D341Med (cell line): ENCODE data around the gene ARFGAP3.

Source experiments
- DNase-seq: peaks from one replicate; pipeline ENCODE4 v3.0.0; 2012; ENCODE audit warnings: low spot score

Gene ARFGAP3, protein sequence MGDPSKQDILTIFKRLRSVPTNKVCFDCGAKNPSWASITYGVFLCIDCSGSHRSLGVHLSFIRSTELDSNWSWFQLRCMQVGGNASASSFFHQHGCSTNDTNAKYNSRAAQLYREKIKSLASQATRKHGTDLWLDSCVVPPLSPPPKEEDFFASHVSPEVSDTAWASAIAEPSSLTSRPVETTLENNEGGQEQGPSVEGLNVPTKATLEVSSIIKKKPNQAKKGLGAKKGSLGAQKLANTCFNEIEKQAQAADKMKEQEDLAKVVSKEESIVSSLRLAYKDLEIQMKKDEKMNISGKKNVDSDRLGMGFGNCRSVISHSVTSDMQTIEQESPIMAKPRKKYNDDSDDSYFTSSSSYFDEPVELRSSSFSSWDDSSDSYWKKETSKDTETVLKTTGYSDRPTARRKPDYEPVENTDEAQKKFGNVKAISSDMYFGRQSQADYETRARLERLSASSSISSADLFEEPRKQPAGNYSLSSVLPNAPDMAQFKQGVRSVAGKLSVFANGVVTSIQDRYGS

DNA sequence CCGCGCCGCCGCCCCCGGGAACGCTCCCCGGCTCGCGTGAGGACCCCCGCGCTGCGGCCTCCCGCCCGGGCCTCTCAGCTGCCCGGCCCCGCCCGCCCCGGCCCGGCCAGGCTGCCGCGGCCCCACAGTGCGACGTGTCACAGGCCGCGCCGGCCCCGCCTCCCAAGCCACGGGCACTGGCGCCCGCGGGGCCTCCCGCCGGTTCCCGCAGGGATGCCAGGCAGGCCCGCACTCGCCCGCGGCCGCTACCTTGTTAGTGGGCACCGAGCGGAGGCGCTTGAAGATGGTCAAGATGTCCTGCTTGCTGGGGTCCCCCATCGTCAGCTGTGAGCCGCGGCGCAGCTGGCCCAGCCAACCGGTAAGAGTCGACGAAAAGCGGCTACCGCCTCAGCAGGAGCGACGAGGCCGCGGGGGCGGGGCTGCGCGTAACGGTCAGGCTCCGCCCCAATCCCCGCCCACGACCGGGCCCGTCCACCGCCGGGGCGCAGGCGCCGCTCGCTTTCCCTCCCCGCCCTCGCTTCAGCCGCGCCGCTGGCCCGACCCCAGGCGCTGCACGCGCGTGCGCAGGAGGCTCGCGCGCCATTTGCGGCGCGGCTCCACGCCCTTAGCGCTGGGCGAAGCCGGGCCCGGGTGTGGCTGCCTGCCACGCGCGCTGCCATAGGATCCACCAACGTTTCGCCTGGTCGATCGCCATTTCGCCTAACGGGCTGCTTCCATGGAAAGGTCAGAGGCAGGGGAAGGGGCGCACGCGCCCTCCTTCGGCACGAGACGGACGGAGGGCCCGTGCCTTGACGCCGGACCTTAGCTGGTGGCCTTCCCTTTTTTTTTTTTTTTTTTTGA lies at the start of gene ARFGAP3:
Gene ARFGAP3, minus strand, starts transcription at position 409 of the 840 bp plus-strand sequence. Its CDS starts 91 bp downstream, at position 318.
- peak; percentile 100 for DNase-seq

DNA sequence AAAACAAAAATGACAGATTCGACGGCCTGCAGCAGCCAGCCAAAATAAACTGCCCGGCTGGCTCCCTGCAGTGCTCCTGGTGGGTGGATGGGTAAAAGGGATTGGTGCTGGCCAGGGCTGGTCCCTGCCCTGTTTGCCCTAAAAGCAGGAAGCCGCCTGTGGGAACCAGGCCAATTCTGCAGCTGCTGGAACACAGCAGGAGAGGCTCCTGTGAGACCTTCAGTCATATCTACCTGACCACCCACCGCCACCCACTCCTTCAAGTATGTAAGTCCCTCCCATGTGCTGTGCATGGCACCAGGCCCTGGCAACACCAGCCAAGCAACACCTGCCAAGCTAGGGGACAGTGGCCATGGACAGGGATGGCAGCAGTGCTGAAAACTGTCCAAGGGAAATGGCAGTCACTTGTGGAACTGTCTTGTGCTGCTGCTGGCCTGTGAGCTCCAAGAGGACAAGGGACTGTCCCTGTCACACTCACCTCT lies 48.7 kb upstream of the ARFGAP3 start:
- no peak for DNase-seq

DNA sequence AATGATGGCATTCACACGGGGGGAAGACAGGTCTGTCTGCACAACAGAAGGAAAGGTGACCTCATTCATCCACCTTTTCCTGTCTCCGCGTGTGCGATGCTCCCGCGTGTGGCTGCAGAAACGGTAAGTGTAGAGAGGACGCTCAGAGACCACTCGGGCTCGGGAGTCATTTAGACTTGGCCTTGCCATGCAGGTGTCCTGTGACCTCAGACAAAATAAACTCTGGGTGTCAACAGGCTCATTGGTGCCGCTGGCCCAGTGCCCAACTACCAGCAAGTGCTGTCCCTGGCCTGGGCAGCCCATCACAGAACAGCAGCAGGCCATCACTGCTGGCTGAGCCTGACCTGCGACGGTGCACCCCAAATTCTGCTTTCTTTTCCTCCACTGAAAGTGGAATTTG lies 48.1 kb upstream of the ARFGAP3 start:
- no peak for DNase-seq

DNA sequence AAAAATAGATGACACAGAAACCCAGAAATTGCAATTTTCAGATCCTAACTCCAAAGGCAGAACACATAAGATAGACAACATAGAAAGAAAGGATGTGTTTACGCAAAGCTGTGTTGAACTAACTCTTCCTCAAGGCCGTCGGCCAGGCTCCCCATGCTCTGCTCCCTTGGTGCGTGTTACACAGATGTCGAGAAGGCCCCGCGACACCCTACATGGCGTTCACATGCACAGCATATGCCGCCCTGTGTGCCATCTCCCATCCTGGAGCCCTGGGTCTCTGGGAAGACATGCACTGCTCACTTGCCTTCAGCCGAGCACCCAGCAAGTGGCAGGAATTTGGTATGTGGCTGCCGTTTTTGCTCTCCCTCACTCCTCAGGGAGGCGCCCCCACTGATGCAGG lies 47.0 kb upstream of the ARFGAP3 start:
- no peak for DNase-seq

DNA sequence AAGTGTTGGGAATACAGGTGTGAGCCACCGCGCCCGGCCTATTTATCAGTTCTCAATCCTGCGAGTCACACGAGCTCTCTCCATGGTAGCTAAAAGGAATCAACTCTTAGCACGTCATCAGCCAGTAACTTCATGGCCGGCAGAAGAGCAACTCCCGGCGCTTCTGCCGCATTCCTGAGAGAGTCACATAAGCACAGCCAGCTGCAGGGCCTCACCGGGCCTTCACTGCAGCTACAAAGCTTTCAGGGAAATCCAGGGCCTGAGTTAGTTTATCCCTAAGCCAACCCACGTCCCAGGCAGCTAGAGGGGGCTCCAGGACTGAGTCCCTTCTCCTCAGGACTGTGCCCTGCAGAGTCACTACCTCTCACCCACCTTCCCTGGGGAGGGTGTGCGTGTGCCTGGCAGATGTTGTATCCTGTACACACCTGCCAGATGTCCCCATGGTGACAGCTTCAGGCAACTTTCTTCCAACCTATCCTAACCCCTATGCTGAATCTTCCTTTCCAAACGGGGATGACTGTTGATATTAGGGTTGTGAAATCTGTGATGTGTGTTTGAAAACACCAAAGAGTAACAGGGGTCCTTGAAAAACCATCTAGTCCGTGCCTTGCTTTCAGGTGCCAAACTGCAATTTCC lies 45.9 kb upstream of the ARFGAP3 start:
- no peak for DNase-seq

DNA sequence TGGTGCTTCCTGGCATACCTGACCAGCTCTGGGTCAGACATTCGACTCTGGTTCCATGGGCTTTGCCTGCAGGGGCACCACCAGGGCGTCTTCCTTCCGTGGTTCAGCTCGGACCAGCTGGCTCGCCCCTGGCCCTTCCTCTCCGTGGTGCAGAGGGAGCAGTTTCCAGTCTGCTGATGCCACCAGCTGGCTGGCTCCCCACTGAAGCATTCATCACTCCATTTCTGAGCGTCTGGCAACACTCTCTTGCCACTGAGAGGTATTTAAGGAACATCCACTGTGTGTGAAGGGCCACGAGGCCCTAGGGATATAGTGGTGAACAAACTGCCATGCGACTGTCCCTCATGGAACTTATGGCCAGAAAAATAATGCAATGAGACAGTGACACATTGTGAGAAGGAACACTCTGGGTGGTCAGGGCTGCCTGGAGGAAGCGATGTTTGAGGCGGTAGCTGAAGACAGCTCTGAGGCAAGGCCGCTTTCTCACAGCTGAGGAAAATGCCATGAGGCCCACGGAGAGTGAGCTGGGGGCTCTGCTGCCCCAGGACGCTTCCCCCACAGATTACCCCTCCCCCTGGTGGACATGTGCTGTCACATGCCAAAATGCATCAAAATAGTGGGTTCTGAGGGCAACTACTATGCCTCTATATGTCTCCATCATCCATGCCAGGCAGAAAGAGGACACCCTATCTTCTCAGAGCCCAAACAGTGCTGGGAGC lies 44.9 kb upstream of the ARFGAP3 start:
- DNase-seq = no peak

DNA sequence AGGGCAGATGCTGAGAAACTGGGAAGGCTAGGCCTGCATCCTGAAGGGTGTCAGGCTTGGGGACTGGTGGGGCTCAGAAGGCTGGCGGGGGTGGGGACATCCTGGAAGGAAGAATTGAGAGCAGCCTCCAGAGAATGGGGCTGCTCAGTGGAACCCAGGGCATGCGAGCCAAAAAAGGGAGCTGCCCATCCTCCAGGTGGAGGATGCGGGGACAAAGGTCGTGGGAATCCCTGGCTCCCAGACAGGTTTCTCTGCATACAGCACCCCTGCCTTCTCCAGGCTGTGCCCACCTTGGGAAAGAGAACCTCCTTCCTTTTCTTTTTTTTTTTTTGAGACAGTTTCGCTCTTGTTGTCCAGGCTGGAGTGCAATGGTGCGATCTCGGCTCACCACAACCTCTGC lies 40.9 kb upstream of the ARFGAP3 start:
- no peak for DNase-seq

DNA sequence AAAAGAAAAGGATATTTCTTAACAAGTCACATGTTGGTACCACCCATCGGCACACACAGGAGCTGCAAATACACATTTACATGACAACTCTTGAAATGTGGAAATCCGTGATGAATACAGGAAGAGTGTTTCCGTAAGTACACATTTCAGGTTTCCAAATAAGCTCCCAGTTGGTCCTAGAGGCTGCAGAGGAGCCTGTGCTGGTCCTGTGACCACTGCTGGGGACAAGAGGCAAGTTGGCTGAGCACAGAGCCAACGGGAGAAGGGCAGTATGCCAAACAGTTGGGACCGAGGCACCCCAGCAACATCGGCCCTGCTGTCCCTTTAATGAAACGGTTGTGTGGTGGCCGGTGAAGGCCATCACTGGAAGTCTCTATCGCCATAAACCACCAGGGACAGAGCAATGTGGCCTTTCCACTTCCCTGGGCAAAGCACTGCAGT lies 38.5 kb upstream of the ARFGAP3 start:
- no peak for DNase-seq

DNA sequence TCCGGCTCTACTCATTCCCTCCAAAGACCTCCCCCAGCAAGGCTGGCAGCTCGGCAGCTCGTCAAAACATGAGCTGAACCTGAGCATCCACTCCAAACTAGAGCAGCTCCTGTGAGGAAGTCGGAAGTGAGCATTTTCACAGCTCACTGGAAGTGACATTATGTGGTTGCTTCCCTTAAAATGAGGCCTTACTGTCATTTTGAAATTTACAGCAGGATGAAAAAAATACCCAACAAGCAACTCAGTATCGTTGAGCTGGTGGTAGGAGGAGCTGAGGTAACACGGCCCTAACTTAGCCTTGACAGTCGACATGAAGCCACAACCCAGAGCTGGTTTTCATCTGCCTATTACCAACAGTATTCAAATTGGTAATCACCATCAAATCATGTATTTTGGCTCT lies 38.0 kb upstream of the ARFGAP3 start:
- no peak for DNase-seq

DNA sequence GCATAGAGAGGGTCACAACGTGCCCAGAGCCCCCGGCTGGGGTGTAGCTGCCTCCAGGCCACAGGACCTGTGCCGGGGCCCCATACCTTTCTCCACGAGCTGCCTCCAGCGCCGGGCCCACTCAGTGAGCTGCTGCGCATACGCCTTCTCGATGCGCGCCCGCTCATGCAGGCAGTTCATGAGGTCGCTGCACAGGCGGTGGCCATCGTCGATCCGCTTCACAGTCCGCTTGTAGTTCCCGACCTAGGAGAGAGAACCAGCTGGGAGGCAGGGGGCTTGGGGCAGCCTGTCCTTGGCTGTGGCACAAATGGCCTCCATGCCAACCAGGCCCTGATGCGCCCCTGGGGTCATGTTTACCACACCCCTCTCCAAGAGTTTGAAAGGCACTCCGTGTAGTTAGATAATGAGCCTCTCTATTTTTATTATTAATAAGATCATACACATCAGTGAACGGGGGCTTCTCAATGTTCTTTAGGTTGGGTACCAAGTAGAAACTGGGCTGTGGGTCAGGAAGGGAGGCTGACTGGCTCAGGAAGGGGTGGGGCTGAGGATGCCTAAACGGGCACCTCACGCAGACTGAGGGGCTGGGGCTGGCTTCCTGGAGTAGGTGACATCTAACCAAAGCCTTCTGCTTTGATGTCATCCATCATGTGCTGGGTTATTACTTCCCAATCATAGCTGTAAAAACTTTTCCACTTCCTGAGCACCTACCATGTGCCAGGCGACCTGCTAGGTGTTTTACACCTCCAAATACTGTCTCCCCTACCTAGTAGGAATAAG lies 36.5 kb upstream of the ARFGAP3 start:
- no peak for DNase-seq

DNA sequence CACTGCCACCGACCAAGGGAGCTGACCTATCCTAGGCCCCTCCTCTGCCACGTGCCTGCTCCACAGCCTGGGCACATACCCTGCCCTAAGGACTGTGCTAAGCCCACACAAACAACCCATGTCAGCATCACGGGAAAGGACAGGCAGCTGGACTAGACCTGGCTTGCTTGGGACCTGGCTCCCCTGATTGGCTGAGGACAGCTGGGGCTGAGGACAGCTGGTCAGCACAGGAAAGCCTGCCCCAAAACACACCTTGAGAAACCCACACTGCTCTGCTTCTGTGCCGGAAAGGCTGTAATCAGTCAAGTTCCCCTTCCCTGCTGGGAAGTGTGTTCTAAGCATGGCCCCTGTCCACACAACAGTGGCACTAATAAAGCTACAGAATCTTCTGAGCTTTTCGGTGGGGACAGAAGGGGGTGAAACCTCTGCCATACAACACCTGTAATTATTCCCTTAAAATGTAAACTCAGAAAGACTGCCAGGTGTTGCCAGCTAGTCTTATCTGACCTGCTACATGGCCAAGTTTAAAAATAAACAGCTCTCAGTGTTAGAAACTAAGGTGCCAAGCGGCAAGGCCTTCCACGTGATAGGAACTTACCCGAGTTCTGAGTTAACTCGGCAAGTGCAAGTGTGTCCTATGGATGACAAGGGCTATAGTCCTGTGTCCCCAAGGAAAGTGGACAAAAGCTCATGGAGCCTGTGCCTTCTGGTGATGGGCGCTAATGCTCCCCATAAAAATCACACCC lies 35.7 kb upstream of the ARFGAP3 start:
- no peak for DNase-seq

DNA sequence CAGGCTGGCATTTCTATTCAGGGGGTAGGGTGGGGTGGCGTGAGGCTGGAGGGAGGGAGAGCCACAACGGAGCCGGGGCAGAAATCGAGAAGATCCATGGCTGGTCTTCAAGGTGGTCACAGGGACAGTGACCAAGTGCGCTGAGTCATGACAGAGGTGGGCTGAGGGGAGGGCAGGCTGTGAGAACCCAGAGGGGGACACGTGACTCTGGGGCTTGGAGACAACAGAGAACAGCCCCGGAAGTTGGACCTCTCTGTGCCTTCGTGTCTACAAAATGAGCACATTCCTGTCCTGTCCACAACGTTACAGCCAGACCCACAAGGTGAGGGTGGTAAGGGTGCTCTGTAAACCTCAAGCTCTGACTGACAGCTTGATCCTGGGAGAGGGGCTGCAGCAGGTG lies 35.1 kb upstream of the ARFGAP3 start:
- no peak for DNase-seq

DNA sequence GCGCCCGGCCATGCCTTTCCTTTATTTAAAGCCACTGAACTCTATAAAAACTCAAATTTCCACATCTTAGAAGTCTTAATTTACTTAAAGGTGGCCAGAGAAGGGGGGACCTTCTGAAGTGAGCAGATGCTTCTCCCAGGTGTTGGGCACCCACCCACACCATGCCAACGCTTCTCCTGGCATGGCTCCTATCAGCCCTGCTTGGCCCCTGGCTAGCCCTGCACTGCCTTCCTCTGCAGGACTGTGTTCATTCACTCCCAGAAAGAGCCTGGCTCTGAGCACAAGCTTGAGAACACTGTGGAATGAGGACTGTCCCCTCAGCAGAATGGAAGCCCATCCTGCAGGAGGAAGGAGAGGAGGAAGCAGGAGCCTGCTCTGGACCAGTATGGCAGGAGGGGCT lies 34.6 kb upstream of the ARFGAP3 start:
- no peak for DNase-seq

DNA sequence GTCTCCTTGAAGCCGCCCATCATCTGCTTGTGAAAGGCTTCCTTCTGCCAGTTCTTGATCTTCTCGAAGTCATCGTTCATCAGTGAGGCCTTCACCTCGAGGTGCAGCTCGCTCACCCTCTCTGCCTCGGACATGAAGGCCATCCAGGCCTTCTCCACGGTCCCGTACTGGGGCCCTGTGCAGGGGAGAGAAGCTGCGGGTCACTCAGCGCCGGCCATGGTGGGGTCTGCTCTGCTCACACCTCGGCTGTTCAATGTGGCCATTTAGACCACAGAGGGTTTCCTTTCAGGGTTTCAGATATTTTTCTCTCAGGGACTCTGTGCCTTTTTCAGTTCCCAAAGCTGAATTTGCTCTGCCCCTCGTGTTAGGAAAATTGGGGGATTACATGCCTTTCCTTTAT lies 33.9 kb upstream of the ARFGAP3 start:
- no peak for DNase-seq

DNA sequence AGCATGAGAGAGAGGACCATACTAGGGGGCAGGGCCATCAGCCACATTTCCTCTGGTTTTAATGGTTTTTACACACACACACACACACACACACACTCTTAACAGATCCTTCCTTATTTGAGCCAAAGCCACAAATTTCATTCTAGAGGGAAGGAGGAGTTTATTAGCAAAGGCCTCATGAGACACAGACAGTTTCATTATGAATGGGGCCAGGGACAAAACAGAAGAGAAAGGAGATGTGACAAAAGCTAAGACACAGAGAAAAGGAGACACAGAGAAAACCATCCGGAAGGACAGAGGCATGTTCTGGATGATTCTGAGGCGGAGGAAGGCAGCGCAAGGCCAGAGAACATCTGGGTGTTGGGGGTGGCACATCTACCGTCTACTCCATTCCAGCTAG lies 32.2 kb upstream of the ARFGAP3 start:
- DNase-seq = no peak

DNA sequence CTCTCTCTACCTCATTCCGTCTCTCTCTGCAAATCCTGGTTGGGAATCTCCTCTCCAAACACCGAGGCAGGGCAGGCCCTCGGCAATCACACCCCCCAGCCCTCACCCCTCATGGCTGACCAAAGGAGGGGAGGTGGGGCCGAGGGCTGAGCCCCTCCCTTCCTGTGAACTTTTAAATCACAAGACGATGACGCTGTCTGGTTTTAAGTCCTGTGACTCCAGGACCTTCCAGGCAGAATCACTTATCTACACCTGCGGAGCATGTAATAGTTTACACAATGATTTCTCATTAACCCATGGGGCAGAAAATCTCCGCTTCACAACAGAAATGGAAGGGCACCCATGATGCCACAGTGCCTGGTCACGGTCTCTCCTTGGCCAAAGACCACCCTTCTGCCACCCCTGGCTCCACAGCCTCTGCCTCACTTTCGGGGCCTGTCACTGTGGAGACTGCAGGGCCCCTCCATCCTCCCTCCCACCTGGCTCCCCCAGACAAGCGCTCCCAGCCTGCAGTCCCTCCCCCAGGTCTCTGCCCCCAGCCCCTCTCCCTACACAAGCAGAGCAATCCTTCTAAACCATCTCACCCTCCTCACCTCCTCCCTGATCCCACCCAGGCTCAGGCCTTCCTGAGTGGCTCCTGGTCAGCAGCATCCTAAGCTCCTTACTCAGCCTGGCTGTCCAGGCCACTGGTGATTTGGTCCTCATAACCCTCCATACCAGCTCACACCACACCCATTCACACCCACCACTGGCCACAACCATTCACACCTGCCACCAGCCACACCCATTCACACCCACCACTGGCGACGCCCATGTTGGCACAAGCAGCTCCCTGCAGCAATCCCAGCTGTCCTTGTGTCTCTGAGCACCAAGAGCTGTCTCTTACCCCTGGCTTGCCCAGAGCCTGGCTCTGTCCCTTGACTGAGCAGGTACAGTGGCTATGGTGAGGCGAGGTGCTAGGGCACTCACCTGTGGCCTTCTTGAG lies 30.7 kb upstream of the ARFGAP3 start:
- DNase-seq = no peak

DNA sequence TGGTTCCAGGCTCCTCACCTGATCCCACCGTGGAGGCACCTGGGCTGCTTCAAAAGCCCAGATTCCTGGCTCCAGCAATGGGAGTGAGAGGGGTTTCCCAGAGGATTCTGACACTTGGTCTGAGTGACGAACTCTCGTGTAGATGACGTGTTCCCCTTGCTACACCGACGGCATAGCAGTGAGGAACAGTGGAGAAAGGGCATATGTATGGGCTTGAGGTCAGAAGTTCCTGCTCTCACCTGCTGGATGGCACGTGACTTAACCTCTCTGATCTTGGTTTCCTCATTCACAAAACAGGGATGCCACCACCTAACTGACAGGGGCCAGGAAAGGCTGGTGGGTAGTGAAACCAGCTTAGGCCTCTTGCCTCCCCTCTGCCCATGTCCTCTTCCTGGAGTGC lies 30.0 kb upstream of the ARFGAP3 start:
- no peak for DNase-seq

DNA sequence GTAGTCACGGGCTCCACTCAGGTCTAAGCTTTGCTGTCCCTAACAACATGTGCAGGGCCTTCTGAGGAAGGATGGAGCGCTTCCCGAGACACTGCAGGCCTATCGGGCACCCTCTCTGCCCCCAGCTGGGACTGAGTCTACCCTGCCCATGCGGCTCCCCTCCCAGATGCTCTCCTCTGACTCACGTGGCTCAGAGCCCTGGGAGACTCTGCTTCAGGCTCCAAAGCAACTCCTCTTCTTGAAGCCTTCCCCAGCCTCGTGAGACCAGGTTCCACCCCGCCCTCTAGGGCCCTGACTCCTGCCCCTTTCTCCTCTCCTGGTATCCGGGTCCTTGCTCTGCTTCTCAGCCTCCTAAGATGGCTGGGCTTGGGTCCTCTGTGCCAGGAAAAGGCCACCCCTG lies 28.4 kb upstream of the ARFGAP3 start:
- DNase-seq = no peak
